GM12878 (cell line): ENCODE data around the gene ITPKB. TPM values are rescaled to one million over a fixed set of nuclear protein-coding genes. Genes with fewer than 3 reads are reported as not detected.

Experiments
- ATAC-seq: fragments of 200-7000 bp; cut with Tn5 transposase; 3 replicates; pipeline ENCODE4 v1.9.1; 2020; ENCODE audit warnings: mild to moderate bottlenecking, moderate library complexity
- BruUV-seq: library from RNA; stranded (reverse); fragments of 400-500 nt; replicated peaks from 2 replicates; lab custom pipeline; 2021; lab: Mats Ljungman, UMichigan
- CTCF ChIA-PET: fragments of 300-600 bp; sonication (Branson Sonifier 250); formaldehyde crosslinking; extraction: SDS; loops from one replicate; lab custom pipeline; 2021; ENCODE audit warnings: inconsistent platforms; lab: Yijun Ruan, JAX
- POLR2A ChIA-PET: fragments of 350-600 bp; formaldehyde crosslinking; extraction: SDS; loops from one replicate; lab custom pipeline; 2021; ENCODE audit warnings: inconsistent platforms; lab: Charles Lee
- RAD21 ChIA-PET: fragments of 300-600 bp; sonication (Branson Sonifier 250); formaldehyde crosslinking; loops from one replicate; lab custom pipeline; 2023; ENCODE audit warnings: antibody characterized with exemption; ENCODE audit not compliant: unreplicated experiment; lab: Charles Lee
- SMC1A ChIA-PET: fragments of 300-600 bp; sonication (Branson Sonifier 250); formaldehyde crosslinking; loops from one replicate; lab custom pipeline; 2023; ENCODE audit not compliant: unreplicated experiment, uncharacterized antibody; lab: Charles Lee
- DNase-seq: peaks from one replicate; pipeline ENCODE4 v3.0.0-alpha.2; 2011; ENCODE audit warnings: low read depth, low spot score
- FAIRE-seq: peaks from 3 replicates; lab custom pipeline; 2011; peaks lifted over from hg19 to GRCh38; lab: Jason Lieb, UNC
- H2AFZ ChIP-seq: 2 replicates; pipeline ENCODE4 v1.6.0; 2011; ENCODE audit warnings: low read depth, low read length, control low read depth; ENCODE audit not compliant: control insufficient read depth
- H3K27ac ChIP-seq: 2 replicates; pipeline ENCODE4 v1.5.1; 2011; ENCODE audit warnings: control low read depth; ENCODE audit not compliant: control insufficient read depth, insufficient read depth
- H3K27me3 ChIP-seq, 2 experiments: replicated peaks in 1 of 2; 2 replicates each; pipeline versions ENCODE4 v1.6.0 to v1.6.1; 2011; ENCODE audit warnings: low read length in 1 of 2; ENCODE audit not compliant: control insufficient read depth in 2 of 2, insufficient read depth in 2 of 2
- H3K36me3 ChIP-seq, 2 experiments: 2 replicates each; pipeline ENCODE4 v1.5.1; 2011; ENCODE audit warnings: low read length in 1 of 2; ENCODE audit not compliant: control insufficient read depth in 2 of 2, insufficient read depth in 2 of 2
- H3K4me1 ChIP-seq: 2 replicates; pipeline ENCODE4 v1.6.1; 2011; ENCODE audit warnings: mild to moderate bottlenecking, low read length, moderate library complexity, mixed read lengths; ENCODE audit not compliant: control insufficient read depth, insufficient read depth
- H3K4me2 ChIP-seq: 2 replicates; pipeline ENCODE4 v1.6.0; 2011; ENCODE audit warnings: control low read depth; ENCODE audit not compliant: control insufficient read depth, insufficient read depth
- H3K4me3 ChIP-seq: fragments of 200-600 bp; sonication (generic); 2 replicates; pipeline ENCODE4 v1.5.1; 2016
- H3K79me2 ChIP-seq: 2 replicates; pipeline ENCODE4 v1.6.0; 2011; ENCODE audit warnings: low read length; ENCODE audit not compliant: control insufficient read depth, insufficient read depth
- H3K9ac ChIP-seq: 2 replicates; pipeline ENCODE4 v1.8.0; 2011; ENCODE audit warnings: low read length, control low read depth, mixed read lengths; ENCODE audit not compliant: control insufficient read depth, insufficient read depth
- H3K9me3 ChIP-seq: replicated peaks from 3 replicates; pipeline ENCODE4 v1.5.1; 2011; ENCODE audit warnings: mild to moderate bottlenecking, low read length; ENCODE audit not compliant: control insufficient read depth, insufficient read depth
- H4K20me1 ChIP-seq: 2 replicates; pipeline ENCODE4 v1.6.0; 2011; ENCODE audit not compliant: control insufficient read depth, insufficient read depth
- NRF1 ChIP-seq: conservative IDR thresholded peaks from 2 replicates; pipeline ENCODE4 v1.6.1; 2011; ENCODE audit warnings: mild to moderate bottlenecking, low read depth, low read length, improper control_type of control experiment
- RUNX3 ChIP-seq: IDR thresholded peaks from 2 replicates; pipeline ENCODE4 v1.6.1; 2012; ENCODE audit warnings: low read length, inconsistent platforms
- TAF1 ChIP-seq: IDR thresholded peaks from 2 replicates; pipeline ENCODE4 v1.6.1; 2011; ENCODE audit warnings: mild to moderate bottlenecking, low read depth, low read length, borderline replicate concordance
- TCF12 ChIP-seq: IDR thresholded peaks from 2 replicates; pipeline ENCODE4 v1.6.1; 2011; ENCODE audit warnings: low read depth, mild to moderate bottlenecking, low read length
- ZZZ3 ChIP-seq: IDR thresholded peaks from 2 replicates; pipeline ENCODE4 v1.6.1; 2011; ENCODE audit warnings: low read depth; ENCODE audit not compliant: control insufficient read depth, insufficient read length
- WGBS: methylation state at CpG from one replicate; pipeline ENCODE4 v1.1.6; 2016; ENCODE audit warnings: low lambda C conversion rate; ENCODE audit not compliant: insufficient replicate concordance, insufficient coverage; ENCODE audit errors: missing lambda C conversion rate; 5-methylcytosine and 5-hydroxymethylcytosine counted together
- in situ Hi-C: fragments of 300-500 bp; cut with MboI; formaldehyde crosslinking; loops from 9 replicates; pipeline ENCODE4 v1.14.3; 2018; ENCODE audit warnings: mixed read lengths
- intact Hi-C: fragments of 100-400 bp; cut with micrococcal nuclease; formaldehyde crosslinking; loops from one replicate; pipeline ENCODE4 v1.14.2; 2022; ENCODE audit not compliant: unreplicated experiment
- polyA plus RNA-seq, 11 experiments: library from polyadenylated mRNA; depleted of rRNA in 4 of 11; unstranded in 6 of 11; stranded (reverse) in 5 of 11; fragments of >200 nt; fragmentation: Nextera tagmentation in 4 of 11; fragmentation: Illumina TruSeq in 1 of 11; extraction: Ambion mirVana in 4 of 11; extraction: Trizol in 1 of 11; gene quantifications; 1 replicate in 1 of 11; 2 replicates in 10 of 11; pipeline versions ENCODE4 v1.2.1 to v1.2.3, GENCODE V29; 2011 to 2016; ENCODE audit warnings: inconsistent platforms in 2 of 11, missing spikeins in 2 of 11, low read depth in 1 of 11
- total RNA-seq, 4 experiments: library from RNA; depleted of rRNA in 3 of 4; stranded (reverse); fragments of >200 nt in 3 of 4; fragmentation: Illumina TruSeq in 1 of 4; extraction: Trizol in 1 of 4; gene quantifications; 2 replicates each; pipeline versions ENCODE4 v1.2.1 to v1.2.3, GENCODE V29; 2013 to 2021
- TF ChIP-seq, protein P1 (sequence below): IDR thresholded peaks from 2 replicates; pipeline ENCODE4 v1.6.1; 2011; ENCODE audit warnings: low read depth, mild to moderate bottlenecking, low read length, moderate library complexity, borderline replicate concordance; ENCODE audit errors: extremely low read depth

ITPKB gene
- total and polyA plus RNA-seq, 10 of the 15 experiments (the other 5 are each of a cell fraction or from before 2014, with no cell fraction given): 1.3 to 38.7 (median 12.9) TPM

DNA sequence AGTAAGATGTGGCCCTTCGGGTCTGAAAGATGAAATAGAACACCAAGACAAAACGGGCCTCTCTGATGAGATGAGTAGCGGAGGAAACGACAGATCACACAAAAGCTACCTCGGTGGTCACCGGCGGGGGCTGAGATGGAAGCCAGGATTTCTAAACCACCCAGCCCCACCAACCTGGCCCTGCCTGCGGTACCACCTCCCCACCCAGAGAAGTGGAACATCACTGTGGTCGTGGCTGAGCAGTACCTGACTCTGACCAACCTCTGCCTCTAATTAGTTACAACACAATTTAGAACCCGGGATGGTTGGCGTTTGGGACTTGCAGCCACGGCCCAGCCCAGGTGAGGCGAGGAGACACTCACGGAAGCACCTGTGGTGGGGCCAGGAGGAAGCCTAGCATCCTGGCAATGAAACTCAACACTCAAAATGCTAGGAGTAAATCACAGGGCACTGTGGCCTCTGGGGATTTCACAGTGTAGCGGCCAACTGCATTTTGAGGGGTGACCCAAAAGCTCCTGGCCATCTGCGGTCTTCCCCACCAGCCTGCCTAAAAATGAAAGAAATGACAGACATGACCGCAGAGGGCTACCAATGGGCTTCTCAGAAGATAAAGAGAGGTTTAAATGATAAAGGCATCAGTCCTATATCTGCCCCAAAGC lies 73.4 kb downstream of the ITPKB start:
- ATAC-seq: no peak
- in situ Hi-C loops: no loop called here
- Histone ChIP-seq H3K4me1 (peaks cover 44% of the 10 kb centered on the region), H3K4me2 (no peak overlapping the region)
- intact Hi-C loops: no loop called here
- ChIA-PET RAD21 (interaction anchor here (4.2 kb wide), 1 partner anchor 22 kb away, joined by 15 read pairs; no protein-coding TSS in a partner anchor), SMC1A (no interaction called here), CTCF (no interaction called here)
- peak; percentile 66 for TF ChIP-seq RUNX3
- TF ChIP-seq TCF12: no peak
- TF ChIP-seq, all 136 proteins: peak for 1
- POLR2A ChIA-PET: no interaction called here
- no TSS peak for BruUV-seq
- Histone ChIP-seq H3K27ac (no peak overlapping the region), H3K79me2 (peaks cover 32% of the 10 kb centered on the region), H3K9me3 (no peaks in the 10 kb centered on the region), H3K36me3 (peaks cover 3 to 7% of the 10 kb centered on the region in 2 experiments; a peak in 1 of 4 replicates), H3K27me3 (no peaks in the 10 kb centered on the region), H3K9ac (no peak overlapping the region), H2AFZ (no peak overlapping the region), H3K4me3 (no peak overlapping the region), H4K20me1 (peaks cover 3% of the 10 kb centered on the region; the same call in 1 of the 2 replicates)
- 68% methylated on average over 17 of the region's 17 CpGs for WGBS
- FAIRE-seq (no peak), DNase-seq (no peak)

GRCh38 chr1:226664413-226665101 lies 74.5 kb downstream of the ITPKB start:
- H4K20me1 ChIP-seq: peaks cover 3% of the 10 kb centered on the region; the same call in 1 of the 2 replicates
- H3K4me1 ChIP-seq: peaks cover 47% of the 10 kb centered on the region
- intact Hi-C loops (no loop called here), in situ Hi-C loops (no loop called here)
- RAD21 ChIA-PET: interaction anchor here (3.3 to 4.2 kb wide), 3 partner anchors 14 to 163 kb away, joined by 15 to 30 read pairs (median 15); no protein-coding TSS in a partner anchor
- H2AFZ ChIP-seq: no peak overlapping the region
- H3K27me3 ChIP-seq: no peaks in the 10 kb centered on the region
- DNase-seq (no peak), ATAC-seq (no peak), FAIRE-seq (no peak)
- SMC1A ChIA-PET: interaction anchor here (1.0 to 5.2 kb wide), 8 partner anchors 11 to 176 kb away, joined by 3 to 67 read pairs (median 6); no protein-coding TSS in a partner anchor
- H3K9me3 ChIP-seq: no peaks in the 10 kb centered on the region
- WGBS: 79% methylated on average over 15 of the region's 15 CpGs
- H3K9ac ChIP-seq: no peak overlapping the region
- H3K79me2 ChIP-seq: peaks cover 36% of the 10 kb centered on the region
- BruUV-seq: no TSS peak
- no peak overlapping the region for H3K27ac ChIP-seq
- POLR2A ChIA-PET: interaction anchor here (0.6 to 3.7 kb wide), 5 partner anchors 13 to 32 kb away, joined by 3 to 14 read pairs (median 3); no protein-coding TSS in a partner anchor
- no peak overlapping the region for H3K4me3 ChIP-seq
- H3K36me3 ChIP-seq: peaks cover 3 to 7% of the 10 kb centered on the region in 2 experiments; a peak in 1 of 4 replicates
- no peak for TF ChIP-seq TAF1
- TF ChIP-seq, protein P1, sequence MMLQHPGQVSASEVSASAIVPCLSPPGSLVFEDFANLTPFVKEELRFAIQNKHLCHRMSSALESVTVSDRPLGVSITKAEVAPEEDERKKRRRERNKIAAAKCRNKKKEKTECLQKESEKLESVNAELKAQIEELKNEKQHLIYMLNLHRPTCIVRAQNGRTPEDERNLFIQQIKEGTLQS: no peak
- TF ChIP-seq NRF1: no peak
- no peak for TF ChIP-seq ZZZ3
- H3K4me2 ChIP-seq: no peak overlapping the region; the same call in 1 of the 2 replicates
- CTCF ChIA-PET: interaction anchor here (1.0 to 1.5 kb wide), 5 partner anchors 9 to 164 kb away, joined by 3 to 6 read pairs (median 5); no protein-coding TSS in a partner anchor
